ENCODE data around the gene TIMM10B.

GRCh38 chr11:6502382-6502781 is 21.1 kb downstream of the TIMM10B start:
- no peak for TF ChIP-seq EZH2 (IDR thresholded peaks at IDR 0.05; ENCODE audit: borderline replicate concordance, insufficient read depth, low read length, poor library complexity, severe bottlenecking)
- TF ChIP-seq, protein P1, sequence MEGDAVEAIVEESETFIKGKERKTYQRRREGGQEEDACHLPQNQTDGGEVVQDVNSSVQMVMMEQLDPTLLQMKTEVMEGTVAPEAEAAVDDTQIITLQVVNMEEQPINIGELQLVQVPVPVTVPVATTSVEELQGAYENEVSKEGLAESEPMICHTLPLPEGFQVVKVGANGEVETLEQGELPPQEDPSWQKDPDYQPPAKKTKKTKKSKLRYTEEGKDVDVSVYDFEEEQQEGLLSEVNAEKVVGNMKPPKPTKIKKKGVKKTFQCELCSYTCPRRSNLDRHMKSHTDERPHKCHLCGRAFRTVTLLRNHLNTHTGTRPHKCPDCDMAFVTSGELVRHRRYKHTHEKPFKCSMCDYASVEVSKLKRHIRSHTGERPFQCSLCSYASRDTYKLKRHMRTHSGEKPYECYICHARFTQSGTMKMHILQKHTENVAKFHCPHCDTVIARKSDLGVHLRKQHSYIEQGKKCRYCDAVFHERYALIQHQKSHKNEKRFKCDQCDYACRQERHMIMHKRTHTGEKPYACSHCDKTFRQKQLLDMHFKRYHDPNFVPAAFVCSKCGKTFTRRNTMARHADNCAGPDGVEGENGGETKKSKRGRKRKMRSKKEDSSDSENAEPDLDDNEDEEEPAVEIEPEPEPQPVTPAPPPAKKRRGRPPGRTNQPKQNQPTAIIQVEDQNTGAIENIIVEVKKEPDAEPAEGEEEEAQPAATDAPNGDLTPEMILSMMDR (IDR thresholded peaks at IDR 0.05; ENCODE audit: poor library complexity, severe bottlenecking) = no peak

All from neural cell (in vitro differentiated cells).